ENCODE measurements around the gene KATNAL2.

GRCh38 chr18:47150824-47151366 lies 233.5 kb downstream of the KATNAL2 start:
- TF ChIP-seq EZH2phosphoT487 (IDR thresholded peaks at IDR 0.05; ENCODE audit: insufficient read depth, low read depth) = no peak
- TF ChIP-seq EZH2 (IDR thresholded peaks at IDR 0.05; ENCODE audit: insufficient read depth, poor library complexity, severe bottlenecking) = no peak

Data from GM23248 (cell line).